Activated CD8-positive, alpha-beta memory T cell treated with anti-CD3 and anti-CD28 coated beads for 1 hour (primary cell): Measurements from ENCODE around the gene B4GAT1.
A peak's percentile ranks its signal among the peaks of the same experiment; 100 is the strongest.
"Not testable (repeated sequence)": the region's sequence is repeated elsewhere in the genome, so short reads cannot be mapped to it uniquely, and the experiment has no call there.

Source experiments
- DNase-seq, 2 donors: peaks; one replicate each; pipeline ENCODE4 v3.0.0-alpha.2; 2020; ENCODE audit warnings: low read depth in 1 of 2; ENCODE audit errors: extremely low read depth in 1 of 2

B4GAT1 gene

DNA sequence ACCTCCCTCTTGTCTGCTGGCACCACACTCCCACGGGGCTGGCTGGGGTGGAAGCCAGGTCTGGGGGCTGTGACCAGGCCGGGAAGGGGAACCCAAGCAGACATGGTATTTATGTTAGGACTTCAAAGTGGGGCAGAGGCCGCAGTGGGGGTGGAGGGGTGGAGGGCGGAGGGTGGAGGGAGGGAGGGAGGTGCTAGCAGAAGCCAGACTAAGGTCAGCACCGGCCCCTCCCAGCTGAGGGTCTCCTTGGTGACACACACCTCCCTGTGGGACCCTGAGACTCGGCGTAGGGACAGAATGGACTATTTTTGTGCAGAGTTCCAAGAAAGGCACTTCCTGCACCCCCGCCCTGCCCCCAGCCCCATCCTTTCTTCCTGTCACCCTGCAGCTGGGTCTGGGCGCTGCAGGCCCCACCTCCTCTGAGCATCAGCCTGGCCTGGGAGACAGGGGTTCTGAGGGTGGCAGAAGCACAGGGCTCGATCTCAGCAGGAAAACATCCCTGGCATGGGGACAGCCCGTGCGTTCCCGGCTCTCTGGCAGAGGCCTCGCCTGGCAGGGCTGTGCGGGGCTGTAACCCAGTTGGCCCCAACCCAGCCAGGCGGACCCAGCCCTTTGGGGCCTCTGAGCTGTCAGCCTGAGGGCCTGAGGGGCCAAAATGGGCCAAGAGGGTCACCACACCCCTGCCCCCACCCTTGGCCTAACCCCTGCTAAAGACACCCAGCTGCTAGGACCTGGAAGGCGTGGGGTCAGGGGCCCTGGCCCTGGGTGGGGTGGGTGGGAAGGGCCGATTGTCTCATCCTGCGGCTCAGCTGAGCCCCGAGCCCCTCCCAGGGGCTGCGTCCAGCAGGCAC lies 20.9 kb downstream of the B4GAT1 start:
- DNase-seq: no peak

DNA sequence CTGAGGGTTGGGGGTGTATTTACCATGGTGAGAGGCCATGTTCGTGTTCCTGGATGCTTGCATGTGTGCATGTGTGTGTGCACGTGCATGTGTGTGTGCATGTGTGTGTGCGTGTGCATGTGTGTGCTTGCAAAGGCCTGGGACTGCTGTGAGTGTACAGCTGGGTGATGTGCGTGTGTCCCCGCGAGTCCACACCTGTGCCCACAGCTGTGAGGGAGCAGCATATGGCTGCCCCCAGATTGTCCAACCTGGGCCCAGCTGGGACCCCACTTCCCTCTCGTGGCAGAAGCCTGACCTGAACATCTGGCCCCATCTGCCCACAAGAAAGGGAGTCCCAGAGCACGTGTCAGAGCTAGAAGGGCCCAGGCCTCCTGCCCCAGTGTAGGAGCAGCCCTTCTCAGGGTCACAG lies 22.2 kb downstream of the B4GAT1 start:
- DNase-seq: no peak

DNA sequence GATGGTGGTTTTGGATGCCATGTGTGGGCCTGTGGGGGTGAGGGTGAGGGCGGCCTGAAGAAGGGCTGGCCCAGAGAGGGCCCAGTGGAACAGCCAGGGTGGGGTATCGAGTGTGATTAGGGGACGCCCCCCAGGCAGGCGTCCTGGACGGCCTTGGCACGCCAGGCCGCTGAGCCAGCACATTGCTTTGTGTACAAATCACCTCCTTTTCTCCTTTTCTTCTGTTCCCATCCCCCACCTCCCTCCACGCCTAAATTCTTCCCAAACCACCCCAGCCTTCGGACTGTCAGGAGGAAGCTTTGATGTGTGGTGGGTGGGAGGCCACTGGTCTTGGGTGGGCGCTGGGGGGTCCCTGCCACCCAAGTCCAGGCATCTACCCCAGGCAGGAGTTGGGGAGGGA lies 22.8 kb downstream of the B4GAT1 start:
- no peak for DNase-seq

DNA sequence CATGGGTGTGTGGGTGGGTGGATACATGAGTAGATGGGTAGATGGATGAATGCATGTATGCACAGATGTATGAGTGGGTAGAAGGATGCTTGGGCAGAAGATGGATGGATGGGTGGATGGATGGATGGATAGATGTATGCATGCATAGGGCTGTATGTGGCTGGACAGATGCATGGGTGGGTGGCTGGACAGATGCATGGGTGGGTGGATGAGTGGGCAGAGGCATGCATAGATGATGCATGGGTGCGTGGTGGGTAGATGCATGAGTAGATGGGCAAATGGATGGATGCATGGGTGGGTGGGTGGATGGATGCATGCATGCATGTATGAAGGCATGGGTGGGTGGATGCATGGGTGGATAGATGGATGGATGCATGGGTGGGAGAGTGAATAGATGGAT lies 23.7 kb downstream of the B4GAT1 start:
- DNase-seq: no peak

DNA sequence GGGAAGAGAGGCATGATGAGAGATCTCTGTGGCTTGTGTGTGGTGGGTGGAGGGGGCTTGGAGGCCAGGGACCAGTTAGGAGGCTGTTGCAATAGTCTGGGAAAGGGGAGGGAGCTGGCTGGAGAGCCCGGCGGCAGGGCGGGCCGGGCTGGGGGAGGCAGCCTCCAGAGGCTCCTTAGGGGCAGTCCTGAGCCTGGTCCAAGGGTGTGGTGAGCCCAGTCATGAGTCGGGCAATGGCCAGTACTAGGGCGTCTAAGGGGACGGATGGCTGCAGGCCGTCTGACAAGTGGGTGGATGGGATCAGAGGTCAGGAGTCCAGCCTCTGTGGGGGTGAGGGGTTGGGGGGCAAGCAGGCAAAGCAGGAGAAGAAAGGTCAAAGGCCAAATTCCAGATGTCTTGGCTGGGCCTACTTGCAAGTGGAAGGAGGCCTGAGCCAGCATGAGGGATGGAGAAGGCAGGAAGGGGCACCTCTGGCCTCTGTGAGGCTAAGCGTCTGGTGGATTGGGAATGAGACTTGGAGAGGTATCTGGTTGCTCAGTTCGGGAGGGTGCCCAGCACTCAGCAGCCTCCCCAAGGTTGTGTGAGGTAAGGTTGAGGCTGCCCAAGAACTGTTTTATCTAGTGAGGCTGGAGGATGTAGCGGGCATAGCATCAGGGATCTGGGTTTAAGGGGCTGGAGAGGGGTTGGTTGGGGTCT lies 24.5 kb downstream of the B4GAT1 start:
- DNase-seq: no peak

DNA sequence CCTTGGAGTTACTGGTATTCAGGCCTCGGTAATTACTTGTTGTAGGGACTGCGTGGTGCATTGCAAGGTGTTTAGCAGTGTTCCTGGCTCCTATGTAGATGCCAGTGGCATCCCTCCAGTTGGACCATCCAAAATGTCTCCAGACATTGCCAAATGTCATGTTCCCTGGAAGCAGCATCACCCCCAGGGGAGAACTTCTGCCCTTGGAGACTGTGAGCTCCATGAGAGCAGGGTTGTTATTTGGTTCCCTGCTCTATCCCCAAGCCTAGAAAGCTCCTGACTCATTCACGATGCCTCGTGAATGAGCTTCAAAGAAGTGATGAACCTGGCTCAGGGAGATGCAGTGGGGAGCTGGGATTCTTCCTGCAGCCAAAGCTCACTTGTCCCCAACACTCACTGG lies 25.8 kb downstream of the B4GAT1 start:
- no peak for DNase-seq

DNA sequence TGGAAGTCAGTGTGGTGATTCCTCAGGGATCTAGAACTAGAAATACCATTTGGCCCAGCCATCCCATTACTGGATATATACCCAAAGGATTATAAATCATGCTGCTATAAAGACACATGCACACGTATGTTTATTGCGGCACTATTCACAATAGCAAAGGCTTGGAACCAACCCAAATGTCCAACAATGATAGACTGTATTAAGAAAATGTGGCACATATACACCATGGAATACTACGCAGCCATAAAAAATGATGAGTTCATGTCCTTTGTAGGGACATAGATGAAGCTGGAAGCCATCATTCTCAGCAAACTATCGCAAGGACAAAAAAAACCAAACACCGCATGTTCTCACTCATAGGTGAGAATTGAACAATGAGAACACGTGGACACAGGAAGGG lies 26.7 kb downstream of the B4GAT1 start:
- DNase-seq: not testable (repeated sequence)

DNA sequence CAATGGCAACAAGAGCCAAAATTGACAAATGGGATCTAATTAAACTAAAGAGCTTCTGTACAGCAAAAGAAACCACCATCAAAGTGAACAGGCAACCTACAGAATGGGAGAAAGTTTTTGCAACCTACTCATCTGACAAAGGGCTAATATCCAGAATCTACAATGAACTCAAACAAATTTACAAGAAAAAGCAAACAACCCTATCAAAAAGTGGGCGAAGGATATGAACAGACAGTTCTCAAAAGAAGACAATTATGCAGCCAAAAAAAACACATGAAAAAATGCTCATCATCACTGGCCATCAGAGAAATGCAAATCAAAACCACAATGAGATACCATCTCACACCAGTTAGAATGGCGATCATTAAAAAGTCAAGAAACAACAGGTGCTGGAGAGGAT lies 27.1 kb downstream of the B4GAT1 start:
- not testable (repeated sequence) for DNase-seq

DNA sequence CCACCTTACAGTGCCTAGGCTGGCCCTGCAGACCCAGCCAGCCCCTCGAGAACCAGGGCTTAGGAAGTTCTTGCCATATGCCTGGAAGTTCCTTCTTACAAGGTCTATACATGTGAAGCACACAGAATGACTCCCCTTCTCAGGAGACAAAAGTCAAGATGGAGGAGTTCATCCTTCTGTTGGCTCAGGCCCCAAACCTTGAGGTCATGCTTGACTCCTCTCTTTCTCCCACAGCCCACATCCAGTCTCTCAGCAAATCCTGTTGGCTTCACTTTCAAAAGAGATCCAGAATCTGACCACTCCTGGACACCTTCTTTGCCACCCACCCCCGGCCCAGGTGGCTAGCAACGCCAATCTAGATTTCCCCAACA lies 28.8 kb downstream of the B4GAT1 start:
- no peak for DNase-seq

DNA sequence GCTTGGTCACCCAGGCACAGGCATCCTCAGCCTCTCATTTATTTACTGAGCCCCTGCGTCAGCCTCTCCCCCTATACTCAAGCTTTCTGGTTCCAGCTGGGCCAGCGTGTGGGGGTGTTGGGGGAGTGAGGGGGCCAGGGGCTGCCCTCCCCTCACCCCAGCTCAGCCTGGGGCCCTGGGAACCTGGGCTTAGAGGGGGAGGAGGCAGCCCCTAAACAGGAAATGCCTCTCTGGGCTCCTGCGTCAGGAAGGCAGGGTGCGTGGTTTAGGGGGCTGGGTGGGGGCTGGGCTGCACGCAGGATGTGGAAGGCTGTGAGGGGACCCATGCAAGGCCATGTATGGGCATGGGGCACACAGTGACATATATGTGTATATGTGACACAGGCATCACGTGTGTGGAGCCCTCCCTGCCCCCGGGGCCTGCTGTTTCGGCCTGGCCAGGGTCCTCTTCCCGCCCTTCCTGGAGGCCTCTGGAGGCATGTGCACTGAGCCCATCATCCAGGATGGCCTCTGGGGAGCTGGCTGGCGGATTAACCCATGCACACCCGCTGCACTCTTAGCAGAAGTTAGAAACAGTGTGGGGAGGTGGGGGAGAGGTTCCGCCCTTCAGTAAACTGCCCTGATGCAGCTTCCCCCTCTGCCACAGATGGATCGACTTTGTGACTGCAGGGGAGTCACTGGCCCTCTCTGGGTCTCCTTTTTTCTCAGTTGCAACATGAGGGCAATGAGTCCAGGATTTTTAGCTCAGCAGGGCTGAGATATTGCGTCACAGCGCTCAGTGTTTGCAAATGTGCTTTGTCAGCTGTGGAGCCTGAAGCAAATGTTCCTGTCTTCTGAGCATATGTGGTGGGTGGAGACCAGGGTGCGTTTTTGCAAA lies 29.5 kb downstream of the B4GAT1 start:
- DNase-seq: peak; percentile 58 to 77

DNA sequence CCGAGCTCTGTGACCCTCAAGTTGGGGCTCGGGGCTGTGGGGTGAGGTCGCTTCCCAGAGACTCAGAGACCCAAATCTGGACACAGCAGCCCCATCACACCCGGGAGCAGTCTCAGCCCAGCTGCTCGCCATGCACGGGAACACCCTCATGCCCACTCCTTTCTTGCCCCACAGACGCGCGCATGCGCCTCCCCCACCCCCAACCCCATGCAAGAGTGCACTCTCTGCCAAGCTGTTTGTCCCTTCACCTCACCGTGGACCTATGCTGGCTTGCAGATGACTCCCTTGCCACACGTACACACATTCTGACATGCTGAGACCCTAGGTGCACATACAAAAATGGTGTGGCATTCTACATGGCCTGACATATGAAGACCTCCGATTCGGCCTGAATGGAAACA lies 30.1 kb downstream of the B4GAT1 start:
- DNase-seq: no peak

DNA sequence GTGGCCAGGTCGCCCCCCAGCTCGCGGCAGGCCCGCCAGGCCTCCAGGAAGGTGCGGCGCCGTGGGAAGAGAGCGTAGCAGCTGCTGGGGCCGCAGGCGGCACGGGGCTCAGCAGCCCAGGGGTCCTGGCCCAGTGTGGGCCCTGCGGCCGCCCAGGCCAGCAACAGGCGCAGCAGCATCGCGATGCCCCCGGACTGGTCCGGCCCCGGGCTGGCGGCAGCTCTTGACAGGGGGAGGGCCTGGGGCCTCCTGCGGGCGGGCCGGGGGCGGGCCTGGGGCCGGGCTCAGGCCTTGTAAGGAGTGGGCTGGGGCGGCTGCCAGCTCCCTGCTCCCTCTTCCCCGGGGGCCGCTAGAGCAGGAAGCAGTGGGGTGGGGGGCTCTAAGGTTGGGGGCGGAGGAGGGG lies 30.6 kb downstream of the B4GAT1 start, which contains the start of gene CD248:
Gene CD248 (minus strand): TSS at position 196 of the 403 bp plus-strand sequence. CDS start 17 bp downstream, at position 179.
- DNase-seq: no peak

DNA sequence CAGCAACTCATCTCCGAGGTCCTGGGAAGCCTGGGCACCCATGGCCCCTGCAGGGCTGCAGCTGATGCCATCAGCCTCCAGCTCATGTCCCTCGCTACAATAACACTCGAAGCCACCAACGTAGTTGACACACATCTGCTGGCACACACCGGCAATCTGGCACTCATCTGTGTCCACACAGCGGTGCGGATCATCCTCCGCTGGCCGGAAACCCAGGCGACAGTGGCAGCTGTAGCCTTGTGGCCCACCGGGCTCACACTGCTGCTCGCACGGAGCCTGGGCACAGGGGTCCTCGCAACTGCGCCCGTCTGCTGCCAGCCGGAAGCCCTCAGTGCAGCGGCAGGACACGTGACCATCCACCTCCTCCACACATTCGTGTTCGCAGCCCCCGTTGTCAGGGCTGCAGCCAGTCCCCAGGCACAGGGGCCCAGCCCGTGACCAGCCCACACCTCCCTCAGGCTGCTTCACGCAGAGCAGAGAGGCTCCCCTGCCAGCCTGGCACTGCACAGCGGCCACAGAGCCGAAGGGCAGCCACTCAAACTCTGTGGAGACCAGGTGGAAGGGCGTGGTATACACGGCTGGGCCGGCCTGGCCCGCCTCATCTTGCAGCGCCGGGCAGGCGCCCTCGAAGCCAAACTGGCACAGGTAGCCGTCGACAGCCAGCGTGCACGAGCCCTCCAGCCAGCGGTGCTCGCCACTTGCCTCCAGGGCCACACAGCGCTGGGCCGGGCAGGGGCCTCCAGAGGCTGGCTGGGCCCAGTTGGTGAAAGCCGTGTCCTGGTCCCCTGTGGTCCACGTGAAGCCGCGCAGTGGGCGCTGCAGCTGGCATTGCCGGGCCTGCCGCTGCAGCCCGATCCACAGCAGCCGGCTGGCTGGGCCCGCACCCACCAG lies 31.3 kb downstream of the B4GAT1 start:
- no peak for DNase-seq

DNA sequence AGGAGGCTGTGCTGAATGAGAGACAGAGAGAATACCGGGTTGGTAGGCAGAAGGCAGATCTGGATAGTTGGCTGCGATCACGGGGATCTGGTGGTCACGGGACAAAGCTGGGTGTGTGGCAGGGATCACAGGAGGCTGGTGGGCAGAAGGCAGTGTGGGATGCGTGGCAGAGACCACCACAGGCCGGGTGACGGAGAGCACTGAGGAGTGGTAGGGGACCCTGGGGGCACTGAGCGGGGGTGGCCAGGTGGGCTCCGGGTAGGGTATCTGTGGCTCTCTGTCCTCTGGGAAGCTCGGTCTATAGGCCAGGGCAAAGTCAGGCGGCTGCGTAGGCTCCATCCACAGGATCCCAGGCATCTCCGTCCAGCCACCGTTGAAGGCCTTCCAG lies 31.9 kb downstream of the B4GAT1 start:
- DNase-seq: no peak

DNA sequence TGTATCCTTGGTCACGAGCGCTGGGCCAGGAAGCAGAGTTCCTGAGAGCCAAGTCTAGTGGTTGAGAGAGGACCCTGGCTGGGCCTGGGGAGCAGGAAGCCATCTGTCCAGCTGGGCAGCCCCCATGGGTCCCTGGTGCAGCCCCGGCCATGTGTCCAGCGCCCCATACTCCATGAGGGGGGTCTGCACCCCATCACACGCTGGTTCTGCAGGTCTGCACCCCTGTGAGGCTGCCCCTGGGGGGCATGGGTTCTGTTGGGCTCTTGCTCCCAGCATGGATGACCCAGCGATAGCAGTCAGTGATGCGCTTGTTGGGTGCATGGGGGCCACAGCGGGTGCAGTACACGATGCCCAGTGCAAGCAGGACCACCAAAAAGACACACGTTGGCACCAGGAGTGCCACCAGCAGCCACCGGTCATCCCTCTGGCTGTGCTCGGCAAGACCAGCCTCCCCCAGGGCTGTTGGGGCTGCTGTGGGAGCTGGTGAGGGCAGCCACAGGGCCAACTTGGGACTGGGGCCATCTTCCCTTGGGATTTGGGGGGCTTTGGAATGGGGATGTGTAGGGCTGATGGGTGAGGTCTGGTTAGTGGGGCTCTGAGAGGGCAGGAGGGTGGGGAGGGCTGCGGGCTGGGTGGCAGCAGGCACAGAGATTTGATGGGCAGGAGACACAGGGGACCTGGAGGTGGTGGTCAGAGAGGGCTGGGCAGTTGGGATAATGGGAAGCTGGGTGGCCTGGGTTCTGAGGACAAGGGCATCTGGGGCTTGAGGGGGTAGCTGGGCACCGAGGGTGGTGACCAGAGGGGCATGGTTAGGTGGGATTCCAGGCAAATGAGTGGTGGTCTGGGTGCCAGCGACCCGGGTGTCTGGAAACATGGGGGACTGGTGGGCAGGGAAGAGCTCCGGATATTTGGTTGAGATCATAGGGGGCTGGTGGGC lies 32.6 kb downstream of the B4GAT1 start:
- DNase-seq: no peak

DNA sequence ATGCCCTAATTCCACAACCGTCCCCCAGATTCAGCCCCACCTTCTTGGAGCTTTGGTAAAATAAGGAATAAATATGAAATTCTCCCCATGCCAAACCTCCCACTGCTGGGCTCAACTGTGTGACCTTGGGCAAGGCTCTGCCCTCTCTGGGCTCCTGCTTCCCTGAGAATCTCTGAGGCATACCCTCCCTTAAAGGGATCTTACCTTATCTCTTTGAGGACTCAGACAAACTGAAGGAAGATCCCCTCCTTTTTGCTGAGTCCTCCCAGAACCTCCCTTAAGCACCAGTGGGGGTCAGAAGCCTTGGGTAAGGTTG lies 33.3 kb downstream of the B4GAT1 start:
- DNase-seq: no peak

DNA sequence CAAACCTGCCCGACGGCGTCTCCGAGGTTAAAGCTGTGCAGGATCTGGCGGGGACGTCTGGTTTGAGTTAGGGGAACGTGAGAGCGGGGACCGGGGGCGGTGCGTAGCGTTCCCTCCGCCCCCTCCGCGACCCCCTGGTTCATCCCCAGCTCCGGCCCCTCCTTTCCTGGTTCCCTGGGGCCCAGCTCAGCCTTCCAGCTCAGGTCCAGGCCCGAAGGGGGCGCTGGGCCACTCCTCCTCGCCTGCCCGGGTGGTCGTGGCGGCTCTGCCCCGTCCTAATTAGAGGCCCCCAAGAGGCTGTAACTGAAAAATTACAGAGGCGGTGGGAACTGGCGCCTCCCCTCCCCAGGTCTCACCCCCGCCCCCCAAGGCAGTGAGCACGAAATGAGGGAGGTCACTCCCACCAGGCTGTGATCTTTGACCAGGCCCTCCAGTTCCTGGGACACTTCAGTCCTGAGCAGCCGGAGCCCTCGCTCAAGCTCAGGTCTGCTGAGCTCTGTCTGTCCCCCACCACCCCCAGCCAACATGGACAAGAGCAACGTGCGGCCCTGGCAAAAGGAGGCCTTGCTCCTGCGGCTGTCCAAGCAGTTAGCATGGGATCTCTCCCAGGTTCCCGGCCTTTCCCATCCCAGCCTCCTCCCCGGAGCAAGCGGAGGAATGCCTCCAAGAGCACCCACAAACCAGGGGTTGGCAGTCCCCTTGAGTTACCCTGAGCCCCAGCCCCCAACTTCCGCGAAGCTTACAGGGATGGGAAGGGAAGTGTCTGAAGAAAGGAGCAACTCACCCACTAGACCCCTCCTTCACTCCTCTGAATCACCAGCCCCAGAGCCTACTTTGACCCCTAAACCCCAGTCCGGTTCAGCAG lies 33.9 kb downstream of the B4GAT1 start:
- no peak for DNase-seq

DNA sequence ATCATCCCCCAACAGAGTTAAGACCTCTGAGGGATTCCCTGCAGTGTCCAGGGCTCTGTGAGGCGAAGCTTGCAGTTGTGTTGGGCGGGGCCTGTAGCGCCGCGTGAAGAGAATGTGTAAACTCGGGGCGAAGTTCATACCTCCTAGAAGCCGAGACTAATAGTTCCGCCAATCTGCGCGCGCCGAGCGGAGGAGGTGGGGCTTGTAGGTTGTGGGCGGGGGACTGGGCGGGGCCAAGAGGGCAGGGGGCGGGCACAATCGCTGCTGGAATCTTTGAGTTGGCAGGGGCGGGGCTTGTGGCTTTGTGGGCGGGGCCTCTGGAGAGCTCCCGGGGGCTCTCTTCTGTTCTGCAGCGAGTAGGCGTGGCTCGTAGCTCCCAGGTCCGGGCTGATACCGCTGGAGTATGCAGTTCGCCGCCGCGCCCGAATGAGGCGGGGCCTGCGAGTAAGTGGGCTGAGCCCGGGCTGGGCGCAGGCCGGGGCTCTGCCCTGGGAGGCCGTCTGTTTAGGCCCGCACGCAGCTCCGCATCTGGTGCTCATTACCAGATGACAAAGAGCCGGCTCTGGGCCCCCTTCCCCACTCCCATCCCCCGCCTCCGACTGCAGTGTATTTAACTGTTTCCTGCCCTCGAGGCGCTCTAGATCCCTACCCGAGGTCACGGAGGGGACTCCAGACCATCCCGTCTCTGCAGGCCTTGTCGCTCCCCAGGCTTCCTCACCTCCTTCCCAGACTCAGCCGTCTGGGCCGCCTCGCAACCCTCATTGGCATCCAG lies 34.7 kb downstream of the B4GAT1 start:
- peak; percentile 97 to 99 for DNase-seq
